ENCODE measurements around the gene SLC26A9.

Gene SLC26A9

DNA sequence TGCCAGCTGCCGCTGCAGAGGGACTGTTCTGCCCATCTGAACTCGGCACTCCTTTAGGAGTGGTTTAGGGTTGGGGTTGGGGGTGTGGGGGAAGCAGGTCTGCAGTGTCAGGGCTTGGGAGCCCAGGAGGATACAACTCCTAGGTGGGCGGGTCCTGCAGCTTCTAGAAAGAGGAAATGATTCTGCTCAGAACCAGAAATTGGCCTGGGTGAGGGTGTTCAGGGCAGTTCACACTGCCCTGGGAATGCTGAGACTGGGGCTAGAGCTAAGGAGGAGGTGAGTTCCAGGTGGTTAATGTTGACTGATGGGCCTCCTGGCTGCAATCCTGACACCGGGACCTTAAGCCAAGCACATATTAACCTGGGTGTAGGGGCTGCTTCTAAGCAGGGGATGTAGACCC is 4.8 kb upstream of the SLC26A9 start:
- no peak for DNase-seq

DNA sequence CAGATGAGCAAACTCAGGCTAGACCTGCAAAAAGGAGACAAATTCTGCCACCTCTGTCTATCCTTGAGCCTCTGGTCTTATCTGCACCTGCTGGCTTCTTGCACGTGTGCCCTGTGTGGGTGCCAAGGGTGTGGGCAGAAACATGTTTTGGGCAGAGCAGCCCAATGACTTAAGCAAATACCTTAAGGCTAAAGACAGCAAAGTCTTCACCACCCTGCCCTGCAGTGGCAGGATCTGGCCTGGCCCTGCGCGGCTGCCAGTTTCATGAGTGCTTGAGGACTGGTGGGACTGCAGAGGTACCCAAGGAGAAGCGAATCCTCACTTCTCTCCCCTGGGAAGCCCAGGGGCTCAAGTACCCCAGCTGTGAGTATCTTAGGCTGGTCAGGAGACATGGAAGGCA is 3.8 kb upstream of the SLC26A9 start:
- DNase-seq = no peak

DNA sequence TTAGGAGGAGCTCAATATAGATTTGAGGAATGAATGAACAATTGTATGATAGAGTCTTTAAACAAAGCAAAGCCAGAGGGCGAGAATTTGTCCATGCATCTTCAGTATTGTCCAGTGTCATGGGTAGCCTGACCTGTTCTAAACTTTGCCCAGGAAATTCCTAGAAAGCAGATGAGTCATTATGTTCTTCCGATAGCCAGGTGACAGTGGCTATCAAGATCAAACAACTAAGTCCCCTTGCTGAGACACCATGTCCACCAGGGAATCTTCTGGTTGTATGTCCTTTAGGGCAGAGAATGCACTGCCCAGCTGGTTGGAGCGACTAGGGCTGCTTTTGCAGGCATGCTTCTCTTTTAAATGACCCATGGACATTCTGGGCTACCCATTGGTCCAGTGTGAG is 1.8 kb upstream of the SLC26A9 start:
- no peak for DNase-seq

DNA sequence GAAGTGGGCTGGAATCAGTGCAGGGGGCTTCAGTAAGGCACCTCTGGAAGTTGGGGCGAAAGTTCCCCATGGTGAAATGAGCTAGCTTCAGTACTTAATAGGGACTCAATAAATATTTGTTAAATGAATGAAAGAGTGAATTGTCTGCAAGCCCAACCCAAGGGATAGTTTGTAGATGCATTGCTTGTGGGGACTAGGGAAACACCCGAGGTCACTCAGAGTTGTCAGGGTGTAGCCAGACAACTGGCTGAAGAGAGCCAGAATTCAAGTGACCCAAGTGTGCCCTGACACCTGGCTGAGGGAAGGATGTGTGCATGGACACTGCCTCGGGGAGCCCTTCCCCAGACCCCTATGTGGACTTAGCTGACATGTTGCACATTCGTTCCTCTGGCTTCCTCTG is 1.3 kb upstream of the SLC26A9 start:
- no peak for DNase-seq

DNA sequence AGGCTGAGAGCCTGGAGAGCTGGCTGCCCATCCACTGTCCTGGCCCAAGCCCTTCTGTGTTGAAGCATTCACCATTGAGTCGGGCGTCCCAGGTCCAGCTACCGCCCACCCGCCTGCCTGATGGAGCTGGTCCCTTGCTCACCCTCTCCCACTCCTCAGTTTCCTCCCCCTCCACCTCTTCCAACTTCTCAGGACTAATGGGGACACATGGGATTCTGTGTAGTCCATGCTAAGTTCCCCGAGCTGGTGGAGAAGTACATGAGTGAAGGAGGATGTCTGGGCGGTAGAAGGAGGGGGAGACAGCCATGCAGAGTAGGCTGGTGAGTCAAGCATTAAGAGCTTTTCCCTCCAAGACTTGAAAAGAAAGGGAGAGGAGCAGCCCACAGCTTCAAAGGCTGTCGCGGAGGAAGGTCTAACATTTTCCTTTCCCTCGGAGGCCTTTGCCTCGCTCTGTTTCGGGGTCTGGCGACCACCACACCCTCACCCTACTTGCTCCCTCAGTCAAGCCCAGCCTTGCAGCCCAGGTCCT is 561 bp downstream of the SLC26A9 start:
- DNase-seq = no peak

DNA sequence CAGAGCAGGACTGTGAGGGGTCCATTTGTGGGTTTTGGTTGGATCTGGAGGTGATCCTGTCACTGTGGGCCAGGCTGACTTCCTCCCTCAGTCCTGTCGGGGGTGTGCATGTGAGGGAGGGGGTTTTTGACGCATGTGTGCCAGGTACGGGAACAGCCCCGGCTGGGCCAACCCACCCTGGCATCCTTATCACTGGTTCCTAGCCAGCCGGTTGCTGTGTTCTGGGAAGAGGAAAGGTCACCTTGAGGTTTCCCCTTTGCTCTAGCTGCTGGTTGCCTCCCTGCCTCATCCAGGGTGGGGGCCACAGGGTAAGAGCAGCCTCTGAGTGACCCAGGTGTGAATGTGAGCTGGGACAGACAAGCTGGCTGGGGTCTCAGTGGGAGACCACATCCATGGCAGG is 2.5 kb downstream of the SLC26A9 start:
- DNase-seq = no peak

DNA sequence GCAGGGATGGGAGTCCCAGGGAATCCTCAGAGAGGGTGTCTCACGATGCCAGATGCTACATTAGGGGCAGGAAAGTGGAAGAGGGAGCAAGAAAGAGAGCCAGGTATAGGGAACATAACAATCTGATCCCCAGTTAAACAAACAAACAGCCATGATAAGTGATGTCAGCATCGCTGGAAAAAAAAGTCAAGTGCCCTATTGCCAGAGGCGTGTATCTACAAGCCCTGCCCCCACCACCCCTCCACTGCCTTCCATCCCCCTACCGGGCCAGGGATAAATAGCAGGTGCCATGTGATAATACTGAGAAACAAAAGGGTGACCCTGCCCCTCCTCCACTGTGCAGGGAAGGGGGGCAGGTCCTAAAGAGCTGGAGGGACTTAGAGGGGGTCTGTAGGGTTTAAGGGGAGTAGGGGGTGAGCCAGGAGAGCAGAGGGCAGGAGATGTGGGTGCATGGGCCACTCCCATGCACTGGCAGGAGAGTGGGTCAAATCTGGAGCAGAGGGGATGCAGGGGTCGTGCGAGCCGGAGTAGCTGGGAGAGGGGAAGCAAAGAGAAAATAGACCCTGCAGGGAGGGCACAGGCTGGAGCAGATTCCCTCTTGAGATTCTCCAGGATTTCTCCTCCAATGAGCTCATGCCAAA is 3.4 kb downstream of the SLC26A9 start:
- peak; percentile 20 for DNase-seq

DNA sequence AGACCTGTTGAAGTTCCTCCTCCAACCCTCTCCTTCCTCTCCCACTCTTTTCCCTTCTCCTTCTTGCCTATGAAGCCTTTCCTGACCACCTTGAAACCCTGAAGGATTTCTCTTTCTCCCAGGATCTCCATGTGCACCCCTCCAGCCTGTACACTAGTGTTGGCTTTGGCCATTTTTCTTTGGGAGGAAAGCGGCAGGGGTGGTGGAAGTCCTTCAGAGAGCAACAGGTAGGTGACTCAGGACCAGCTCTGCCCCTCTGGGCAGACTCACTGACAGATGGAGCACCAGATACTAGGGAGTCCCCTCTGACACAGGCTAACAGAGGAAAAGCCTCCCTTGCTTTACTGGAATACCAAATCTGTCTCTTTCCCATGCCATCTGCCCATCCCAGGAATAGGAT is 4.6 kb downstream of the SLC26A9 start:
- no peak for DNase-seq

DNA sequence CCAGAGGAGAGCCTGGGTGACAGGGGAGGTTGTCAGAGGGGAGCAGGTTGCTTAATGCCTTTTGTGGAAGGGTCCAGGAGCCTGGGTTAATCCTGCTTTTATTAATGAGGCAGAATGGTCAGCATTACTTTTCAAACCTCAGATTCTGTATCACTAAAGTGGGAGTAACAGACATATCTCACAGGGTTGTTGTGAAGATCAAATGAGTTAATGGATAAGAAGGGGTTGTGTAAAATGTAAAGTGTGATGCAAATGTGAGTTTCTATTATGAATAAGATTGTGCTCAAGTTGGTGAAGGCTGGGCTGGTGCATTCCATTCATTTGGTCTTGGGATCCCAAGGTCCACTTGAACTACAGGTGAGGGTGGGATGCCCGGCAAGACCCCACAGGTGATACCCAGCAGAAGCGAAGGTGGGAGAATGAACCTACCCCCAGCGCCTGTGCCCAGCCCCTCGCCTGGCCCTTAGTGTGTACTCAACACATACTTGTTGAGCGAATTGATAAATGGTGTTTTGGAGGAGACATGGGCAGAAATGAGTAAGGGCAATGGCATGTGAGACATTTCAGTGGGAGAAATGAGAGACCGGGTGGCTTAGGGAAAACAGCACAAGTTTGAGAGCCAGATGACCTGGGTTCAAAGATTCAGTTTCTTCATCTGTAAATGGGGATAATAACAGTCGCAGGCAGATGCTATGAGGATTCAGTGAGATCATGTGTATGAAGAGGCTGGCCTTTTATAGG is 6.2 kb downstream of the SLC26A9 start:
- no peak for DNase-seq

DNA sequence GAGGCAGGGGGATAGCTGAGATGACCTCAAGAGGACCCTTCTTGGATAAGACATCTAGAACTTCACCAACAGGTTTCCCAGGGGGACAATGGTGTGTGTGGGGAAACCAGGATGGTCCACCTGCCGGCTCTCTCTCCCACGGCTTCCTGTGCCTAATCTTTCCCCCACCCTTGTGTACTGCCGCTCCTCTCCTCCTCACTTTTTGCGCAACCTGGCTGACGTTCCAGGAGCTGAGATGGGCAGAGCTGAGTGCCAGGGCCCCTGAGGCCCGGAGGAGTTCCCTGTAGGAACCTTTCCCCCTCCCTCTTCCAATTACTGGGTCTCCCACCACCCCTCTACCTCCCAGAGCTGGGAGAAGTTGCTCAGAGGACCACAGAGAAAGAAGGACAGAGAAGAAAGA is 6.9 kb downstream of the SLC26A9 start:
- DNase-seq = no peak

DNA sequence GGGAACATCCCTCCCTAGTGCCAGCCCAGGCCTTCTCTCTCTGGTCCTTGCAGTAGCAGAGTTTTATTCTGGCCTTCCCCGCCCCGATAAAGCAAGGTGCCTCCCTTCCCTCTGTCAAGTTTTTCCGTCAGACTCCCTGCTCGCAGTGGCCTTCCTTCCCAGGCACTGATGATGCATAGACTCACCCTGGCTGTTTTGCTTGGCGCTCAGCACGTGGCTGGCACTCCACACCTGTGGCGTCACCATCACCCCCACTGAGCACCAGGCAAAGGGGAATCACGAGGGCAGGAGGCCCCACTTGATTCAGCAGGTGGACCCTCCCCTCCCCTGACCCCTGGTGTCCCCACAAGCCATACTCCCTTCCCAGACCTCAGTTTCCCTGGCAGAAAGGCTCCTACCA is 7.4 kb downstream of the SLC26A9 start:
- no peak for DNase-seq

DNA sequence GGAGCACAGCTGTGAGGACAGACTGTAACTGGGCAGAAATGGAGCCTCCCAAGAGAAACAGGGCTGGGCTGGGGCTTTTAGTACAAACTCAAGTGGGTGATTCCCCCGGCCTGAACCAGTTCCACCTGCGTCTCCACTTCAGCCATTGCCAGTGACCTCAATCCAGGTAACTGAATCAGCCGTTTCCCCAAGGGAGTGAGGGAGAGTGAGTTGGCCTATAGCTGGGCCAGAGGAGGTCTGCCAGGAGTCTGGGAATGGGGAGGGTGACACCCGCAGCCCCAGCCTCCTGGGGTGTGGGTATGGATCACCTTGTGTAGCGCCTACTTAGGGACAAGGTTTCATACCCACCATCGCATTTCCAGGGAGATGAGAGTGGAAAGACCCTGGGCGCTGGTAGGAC is 8.5 kb downstream of the SLC26A9 start:
- no peak for DNase-seq

DNA sequence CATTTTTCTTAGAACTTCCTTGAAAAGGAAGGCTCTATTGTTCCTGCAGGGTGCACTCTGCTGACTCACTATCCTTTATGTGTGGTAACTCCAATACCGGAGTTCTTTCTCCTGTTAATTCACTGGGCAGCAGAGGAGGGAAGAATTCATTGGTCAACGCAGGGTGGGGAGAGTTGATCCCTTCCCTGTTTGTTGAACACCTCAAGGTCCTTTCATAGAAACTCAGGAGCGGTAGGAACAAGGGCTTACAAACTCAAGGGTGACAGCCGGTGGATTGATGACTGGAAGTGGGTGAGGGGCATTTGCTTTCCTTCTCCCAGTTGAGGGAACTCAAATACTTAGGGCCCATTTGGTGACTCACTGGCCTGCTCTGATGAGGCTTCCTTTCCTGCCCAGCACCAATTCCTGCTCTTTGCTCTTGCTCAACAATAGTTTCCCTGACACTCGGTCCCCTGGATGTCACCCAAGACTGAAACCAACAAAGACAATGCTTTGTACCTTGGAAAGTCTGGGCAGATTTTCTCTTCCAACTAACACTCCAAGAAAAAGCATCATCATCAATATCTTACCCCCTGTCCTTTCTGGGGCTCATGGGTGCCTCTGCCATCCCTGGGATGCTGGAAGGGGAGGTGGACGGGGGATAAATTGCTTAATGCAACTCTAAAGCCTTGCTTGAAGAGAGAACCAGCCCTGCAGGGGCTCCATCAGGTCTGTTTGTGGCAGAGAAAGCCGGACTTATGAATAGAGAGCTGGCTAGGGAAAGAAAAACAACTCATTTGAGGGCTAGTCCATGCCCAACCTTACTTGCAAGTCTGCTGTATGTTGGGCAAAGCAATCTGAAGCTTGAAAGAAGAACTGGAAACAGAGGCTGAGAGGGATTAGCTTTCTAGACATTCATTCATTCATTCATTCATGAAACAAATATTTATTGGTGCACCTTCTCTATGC is 9.3 kb downstream of the SLC26A9 start:
- DNase-seq = no peak

DNA sequence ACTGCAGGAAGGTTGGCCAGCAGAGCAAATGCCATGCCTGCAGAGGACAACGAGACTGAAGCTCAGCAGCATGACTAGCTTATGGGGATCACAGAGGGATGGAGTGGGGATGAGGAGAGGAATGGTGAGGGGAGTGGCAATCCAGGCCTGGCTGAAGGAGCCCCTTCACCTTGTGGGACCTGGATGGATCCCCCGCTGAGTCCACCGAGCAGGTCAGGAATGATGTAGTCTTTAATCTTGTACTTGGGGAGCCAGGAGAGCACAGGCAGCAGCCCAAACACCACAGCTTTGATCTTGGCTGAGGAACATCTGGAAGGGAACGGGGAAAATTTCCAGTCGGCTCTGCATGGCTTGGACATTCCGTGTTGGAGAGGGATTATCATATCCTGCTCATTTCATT is 10.5 kb downstream of the SLC26A9 start:
- no peak for DNase-seq

DNA sequence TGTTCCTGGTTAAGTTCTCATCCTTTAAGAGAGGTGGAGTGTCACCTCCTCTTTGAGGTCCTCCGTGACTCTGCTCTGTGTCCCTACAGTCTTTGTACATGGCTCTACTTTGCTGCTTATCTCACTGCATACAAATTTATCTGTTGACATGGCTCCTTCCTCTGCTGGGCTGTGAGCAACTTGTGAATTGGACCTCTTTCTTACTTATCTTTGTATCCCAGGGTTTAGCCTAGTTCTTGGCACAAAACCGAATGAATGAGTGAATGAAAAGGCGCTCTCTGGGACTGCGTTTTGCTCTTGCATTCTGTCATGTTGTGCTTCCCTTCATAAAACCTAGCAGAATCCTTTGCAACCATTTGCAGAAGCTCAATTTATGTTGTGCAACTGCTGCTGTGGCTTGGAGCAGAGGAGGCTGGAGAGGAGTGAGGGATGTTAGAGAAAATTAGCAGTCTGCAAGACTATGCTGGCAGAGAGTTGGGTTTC is 12.4 kb downstream of the SLC26A9 start:
- DNase-seq = no peak

DNA sequence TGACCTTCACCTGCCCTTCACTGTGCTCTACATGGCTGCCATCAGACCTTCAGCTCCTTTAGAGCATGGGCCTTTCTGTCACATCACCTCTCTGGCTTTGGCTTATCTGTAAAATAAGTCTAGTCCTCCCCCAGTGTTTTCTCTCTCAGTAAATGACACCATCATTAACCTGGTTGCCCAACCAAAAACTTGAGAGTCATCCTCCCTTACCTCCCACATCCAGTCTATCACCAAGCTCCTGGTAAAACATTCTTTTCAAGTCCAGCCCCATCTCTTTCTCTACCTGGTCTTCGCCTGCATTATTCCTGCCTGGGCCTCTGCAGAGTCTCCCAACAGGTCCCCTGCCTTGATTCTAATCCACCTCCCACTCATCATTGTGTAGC is 13.1 kb downstream of the SLC26A9 start:
- DNase-seq = no peak

DNA sequence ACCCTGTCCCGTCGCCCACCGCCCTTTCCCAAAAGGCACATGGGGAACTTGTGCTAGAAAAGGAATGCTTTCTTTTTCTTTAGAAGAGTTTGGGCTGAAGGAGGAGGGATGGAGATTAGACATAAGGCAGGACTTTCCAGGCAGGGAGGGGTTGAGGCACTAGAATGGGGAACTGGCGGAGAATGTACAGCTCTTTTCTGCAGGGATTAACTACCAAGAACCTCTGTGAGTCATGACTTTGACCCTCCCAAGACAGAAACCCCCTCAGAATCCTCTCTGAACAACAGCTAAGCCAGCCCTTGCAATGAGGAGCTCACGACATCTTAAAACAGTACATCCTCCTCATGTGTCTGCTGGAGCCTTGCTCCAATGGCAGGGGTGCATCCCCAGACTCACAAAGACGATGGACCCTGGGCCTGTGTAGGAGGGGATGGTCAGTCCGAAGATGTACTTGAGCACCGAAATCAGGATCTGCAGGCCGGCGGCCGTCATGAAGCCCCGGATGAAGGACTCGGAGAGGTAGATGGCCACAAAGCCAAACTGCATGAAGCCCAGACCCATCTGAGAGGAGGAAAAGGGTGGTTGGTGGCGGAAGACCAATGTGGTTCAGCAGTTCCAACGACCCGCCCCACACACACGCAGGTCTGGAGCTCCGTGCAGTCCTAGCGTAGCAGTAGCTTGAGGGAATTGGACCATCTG is 13.6 kb downstream of the SLC26A9 start:
- no peak for DNase-seq

DNA sequence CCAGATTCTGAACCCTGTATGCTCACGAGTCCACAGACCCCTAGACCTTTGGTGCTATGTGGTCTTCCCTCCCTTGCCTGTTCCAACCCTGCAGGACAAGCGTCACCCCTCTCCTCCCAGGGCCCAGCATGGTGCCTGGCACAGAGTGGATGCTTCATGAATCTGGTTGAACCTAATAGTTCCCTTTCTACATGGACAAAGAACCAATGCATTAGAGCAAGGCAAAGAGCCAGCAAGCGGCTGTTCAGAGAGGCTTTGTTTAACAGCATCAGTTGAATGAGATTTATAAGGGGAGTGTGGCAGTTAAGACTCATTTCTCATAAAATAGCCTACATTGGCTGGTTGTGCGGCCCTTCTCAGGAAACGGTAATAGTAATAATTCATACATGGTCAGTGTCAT is 14.9 kb downstream of the SLC26A9 start:
- no peak for DNase-seq

DNA sequence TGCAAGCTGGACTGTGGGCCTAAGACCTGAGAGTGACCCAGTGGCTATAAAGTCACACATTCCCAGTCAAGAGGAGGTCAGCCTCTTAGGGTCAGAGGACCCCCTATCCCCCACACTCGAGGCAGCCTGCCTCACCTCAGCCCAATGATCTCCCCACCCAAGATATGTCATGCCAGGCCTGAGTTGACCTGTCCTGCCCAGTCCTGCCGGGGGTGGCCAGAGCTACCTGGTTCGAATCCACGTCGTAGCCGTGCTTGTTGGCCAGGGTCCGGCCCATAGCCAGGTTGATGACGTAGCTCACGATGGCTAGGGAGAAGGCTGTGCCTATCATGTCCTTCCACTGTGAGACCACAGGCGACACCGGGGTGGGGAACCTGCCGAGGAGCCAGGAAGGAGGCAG is 15.6 kb downstream of the SLC26A9 start:
- no peak for DNase-seq

DNA sequence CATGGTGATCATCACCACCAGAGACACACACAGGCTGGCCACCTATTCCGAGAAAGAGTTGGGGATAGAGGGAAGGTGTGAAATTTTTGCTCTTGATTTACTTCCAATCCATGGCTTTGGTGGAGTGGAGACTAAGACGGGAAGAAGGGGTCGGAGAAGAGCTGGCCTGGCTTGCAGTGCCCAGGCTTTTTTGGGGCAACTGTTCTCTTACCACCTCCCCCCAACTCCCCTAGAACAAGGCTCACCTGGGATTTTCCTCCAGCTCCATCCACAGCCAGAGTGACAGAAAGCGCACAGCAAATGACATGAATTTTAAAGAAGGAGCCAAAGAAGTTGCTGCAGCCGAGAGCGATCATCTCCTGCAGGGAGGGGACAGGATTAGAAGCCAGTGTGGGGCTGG is 16.0 kb downstream of the SLC26A9 start:
- no peak for DNase-seq

DNA sequence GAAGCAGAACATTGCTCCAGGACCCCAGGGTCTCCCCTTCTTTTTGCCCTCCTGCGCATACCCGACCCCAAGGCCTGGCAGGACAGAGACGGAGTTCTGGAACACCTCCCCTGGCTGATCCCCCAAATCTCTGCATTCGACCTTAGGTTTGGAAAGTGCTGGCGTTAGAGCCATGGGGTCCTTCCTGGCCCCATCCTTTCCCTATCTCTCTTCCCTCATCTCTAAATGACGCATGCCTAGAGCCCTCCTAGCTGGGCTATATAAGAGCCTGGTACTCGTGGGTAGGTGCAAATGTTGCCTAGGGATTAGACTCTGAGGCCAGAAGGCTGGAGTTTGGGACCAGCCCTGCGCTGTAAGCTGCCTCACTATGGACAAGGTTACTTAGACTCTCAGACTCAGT is 16.6 kb downstream of the SLC26A9 start:
- no peak for DNase-seq

DNA sequence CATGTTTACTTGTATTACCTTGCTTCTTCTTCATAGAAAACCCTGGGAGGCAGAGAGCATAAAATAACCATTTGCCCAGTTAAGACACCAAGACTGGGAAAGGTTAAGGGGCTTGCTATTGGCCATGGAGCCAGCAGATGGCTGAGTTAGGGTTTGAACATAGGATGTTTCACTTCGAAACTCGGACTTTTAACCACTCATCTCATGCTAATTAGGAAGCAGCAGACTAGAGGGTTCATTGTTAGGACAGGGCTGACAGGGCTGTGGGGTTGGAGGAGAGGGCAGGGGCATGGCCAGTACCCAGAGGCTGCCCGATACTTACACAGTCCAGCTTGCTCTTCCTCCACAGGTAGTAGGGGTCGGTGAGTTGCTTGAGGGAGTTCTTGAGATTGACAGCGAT is 17.0 kb downstream of the SLC26A9 start:
- no peak for DNase-seq

DNA sequence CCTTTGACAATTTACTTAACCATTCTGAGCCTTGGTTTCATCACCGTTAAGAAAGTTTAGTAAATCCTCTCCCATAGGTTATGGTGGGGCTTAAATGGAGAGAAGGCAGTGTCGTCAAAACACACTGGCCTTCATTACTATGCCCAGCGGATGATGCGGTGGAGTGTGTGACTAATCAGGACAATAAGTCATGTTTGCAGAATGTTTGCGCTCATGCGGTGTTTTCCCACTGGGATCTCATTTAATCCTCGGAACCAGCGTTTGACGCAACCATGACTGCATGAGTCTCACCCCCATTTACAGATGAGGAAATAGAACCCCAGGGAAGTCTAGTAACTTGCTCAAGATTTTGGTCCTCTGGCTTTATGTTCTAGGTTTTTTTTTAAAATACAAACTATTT is 17.5 kb downstream of the SLC26A9 start:
- DNase-seq = no peak
